Measurements from ENCODE around the gene NRAP.
A peak's percentile ranks its signal among the peaks of the same experiment; 100 is the strongest.

The NRAP gene

DNA sequence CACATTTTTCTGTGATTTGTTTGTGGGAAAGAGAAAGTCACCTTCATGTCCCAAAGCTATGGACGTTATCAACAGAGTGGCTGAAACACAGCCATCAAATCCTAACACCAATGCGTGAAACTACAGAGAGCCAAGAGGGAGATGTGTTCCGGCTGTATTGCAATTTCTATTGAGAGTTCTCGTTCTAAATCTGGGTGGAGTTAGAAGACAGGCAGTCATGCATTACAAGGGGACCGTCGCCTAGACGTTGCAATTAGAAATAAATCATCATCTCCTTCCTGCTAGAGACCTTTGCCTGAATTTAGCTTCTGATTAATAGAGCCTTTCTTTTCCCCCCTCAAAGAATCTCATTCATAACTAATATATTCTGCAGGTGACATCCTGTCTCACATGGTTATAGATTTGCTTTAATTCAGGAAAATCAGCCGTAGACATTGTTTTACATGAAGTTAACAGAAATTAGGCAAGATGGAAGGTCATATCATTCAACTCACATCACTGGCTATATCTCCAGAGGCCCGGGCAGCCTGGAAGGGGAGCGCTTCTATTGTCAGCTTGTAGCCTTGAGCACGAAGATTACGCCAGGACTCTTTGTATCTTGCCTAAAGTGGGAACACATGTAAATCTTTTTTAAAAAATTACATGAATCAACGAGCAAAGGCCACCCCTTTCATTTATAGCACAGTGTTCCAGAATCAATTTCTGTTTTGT, 58.4 kb downstream of the NRAP start:
- no peak for DNase-seq (ENCODE audit: low read depth)

DNA sequence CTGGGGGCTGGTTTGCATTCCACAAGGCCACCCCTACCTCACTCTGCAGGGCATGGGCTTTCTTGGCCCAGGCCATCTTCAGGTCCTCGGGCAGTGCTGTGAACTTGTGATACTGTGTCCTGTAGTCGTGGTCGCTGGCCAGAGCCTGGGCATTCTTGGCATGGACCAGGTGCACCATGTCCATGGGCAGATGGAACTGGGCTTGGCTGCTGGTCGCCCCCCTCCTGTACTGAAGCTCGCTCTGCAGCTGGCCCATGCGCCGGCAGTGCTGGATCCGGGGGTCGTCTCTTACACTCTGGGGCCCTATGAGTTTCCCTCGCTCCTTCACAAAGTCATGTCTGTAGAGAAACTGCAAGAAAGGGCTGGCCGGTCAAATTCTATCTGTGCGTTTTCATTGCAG, 59.3 kb downstream of the NRAP start:
- no peak for DNase-seq (ENCODE audit: low read depth)

DNA sequence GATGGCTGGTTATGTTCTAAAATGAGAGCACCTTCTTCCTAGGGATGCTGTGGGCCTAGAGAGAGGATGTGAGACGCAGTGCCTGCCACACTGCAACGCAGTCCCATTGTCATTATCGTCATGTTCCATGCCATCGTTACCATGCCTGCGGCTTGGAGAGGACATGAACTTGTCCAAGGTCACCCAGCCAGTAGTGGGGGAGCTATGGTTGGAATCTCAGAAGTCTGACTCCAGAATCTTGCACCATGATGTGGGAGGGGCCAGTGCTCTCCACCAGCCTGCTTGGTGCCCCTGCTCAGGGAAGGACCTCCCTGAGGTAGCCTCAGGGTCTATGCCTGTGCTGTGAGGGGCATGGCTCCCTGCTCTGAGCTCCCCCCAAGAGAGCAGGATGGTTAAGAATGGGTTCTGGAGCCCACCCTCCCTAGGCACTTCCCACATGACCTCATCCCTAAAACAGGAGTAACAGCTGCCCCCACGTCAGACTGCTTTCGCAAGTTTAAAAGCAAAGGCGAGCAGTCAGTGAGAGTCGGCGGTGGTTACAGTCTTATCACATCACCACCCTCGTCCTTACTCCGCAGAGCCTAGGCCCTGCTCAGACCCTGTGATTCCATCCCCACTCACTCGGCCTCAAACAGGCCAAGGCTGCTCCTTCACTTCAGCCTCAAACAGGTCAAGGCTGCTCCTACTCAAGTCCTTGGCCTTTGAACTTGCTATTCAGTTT, 60.6 kb downstream of the NRAP start:
- no peak for DNase-seq (ENCODE audit: low read depth)

DNA sequence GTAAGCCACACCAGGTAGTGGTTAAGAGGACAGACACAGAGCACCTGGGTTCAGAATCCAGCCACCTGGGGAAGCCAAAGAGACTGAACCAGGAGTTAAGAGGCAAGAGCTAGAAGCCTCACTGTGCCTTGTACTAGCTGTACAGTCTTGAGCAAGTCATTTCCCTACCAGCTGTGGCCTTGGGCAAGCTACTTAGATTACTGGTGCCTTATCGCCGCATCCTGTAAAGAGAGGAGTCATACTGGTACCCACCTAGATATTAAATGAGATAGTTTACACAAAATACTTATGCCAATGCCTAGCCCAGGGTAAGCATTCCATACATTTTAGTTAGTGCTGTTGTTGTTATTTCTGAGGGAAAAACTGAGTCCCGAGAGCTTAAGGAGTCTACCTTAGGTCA, 63.3 kb downstream of the NRAP start:
- DNase-seq (ENCODE audit: low read depth): no peak

DNA sequence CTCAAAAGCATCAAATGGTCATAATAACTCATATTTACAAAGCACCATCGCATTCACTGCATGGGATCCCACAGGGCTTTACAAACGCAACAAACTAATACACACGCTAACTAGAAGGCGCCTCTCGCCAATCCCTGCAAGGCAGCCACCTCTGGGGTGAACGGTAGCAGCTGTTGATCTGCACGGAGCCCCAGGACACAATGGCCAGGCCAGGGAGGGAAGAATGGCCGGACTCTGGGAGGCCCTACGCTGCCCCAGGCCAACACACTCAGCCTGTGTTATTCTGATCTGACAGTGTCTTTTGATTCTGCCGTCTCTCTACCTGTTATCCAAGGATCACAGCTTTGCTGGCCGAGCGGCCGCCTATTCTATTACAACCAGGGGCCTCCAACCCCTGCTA, 69.2 kb downstream of the NRAP start:
- DNase-seq (ENCODE audit: low read depth): no peak

DNA sequence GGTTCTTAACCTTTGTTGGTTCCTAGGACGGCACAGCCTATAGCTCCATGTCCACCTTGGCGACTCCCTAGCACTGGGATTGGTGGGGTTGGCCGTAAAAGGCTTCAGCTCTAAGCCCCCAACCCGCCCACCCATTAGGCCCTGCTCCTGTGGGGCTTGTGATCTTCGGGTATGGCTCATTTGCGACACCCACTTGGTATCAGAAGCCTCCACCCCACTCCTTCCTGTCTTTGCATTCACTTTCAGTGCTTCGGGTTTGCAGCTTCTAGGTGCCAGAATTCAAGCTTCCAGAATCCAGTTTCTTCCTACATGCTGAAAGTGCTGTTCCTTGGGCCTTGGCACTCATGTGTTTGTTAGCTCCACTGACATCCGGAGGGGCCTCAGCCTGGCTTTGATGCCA, 71.5 kb downstream of the NRAP start:
- DNase-seq (ENCODE audit: low read depth): no peak

DNA sequence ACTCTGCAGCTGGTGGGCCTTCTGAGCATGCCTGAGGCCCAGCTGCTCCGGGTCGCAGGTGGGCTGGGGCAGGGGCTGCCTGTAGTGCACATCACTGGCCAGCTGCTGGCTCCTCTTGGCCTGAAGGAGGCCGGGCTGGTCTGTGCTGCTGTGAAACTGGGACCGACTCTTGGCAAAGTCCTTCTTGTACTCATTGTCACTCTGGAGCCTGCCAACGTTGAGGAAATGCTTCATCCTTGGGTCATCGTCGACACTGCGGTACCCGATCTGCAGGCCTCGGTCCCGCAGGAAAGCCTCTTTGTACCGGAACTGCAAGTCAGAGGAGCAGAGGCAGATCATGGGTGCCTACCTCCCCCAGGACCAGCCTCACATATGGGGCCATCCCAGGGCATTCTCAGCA, 73.3 kb downstream of the NRAP start:
- DNase-seq (ENCODE audit: low read depth): no peak

DNA sequence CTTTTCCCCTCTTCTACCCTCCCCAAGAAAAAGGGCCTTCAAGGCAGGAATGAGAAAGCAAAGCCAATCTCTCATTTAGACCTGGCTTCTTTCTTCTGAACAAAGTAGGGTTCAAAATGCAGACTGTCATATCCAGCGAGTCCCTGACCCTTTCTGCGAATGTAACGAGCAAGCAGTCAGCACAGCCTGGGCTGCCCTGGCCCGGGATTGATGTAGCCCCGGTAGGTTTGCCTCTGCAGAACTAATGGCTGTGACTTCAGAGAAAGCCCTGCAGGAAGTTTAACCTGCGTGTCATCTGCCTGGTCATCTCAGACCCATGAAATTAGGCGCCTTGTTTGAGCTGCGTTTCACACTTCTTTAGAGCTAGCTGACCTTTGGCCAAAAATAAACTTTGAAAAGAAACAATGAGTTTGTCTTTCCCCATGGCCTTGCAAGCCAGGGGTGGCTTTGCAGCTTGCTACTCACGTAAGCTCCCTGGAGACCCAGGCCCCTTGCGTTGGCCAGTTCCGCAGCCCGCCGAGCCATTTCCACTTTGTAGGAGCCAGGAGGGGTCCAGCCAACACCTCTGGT, 74.6 kb downstream of the NRAP start:
- no peak for DNase-seq (ENCODE audit: low read depth)

DNA sequence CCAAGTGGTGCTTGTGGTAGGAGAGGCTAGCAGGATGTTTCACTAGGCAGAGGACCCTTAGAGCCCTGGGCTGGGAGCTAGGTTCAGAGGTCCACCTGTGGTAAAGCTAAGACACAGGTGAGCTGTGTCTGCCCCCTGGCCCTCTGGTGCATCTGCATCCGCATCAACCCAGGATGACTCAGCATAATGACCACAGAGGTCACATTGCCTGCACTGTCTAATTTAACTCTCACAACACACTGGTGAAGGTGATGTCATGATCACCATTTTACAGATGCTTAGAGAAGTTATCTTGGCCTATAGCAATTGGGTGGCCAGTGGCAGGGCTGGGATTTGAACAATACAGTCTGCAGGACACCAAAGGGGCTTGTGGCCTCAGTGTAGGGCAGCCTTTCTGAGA, 77.9 kb downstream of the NRAP start:
- DNase-seq (ENCODE audit: low read depth): peak; percentile 2

DNA sequence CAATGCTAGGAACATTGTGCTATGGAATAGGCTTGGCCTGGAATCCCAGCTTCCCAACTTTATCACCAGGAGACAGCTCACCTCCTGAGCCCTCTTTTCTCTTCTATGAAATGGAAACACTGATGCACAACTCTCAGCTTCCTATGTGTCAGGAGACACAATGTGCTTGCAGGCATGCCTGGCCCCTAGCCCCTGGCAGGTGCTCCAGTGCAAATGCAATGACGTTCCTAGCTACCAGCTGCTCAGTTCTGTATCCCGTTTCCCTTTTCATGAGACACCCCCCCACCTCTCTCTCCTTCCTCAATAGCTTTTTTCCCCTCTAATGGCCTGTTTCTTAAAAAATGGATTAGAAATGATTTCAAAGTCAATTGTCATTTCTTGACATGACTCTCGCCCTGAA, 80.3 kb downstream of the NRAP start:
- DNase-seq (ENCODE audit: low read depth): no peak

DNA sequence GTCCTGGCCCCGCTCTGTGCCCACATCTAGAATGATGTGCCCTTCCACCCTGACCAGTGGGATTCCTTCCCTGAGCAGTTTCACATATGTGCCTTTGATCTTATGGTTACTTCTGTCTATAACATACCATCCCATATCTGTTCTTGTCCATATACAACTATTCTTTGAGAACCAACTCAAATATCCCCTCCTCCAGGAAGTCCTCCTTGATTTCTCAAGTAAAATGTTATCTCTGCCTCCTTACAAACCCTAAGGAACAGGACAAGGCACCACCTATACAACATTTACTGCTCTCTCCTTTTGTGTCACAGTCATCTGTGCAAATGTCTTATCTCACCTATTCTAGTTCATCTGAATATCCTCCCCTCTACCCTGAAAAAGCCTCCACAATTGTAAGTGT, 82.7 kb downstream of the NRAP start:
- no peak for DNase-seq (ENCODE audit: low read depth)

DNA sequence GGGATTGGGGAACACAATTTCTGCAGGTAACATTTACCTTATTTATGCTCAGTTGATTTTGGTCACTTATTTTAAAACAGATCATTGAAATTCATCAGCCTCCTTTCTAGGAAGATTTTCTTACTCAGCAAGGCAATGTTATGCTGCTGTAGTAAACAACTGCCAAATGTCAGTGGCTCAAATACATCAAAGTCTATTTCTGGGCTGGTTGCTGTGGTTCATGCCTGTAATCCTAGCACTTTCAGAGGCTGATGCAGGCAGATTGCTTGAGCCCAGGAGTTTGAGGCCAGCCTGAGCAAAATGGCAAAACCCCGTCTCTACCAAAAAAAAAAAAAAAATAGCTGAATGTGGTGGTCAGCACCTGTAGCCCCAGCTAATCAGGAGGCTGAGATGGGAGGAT, 85.1 kb downstream of the NRAP start:
- no peak for DNase-seq (ENCODE audit: low read depth)

DNA sequence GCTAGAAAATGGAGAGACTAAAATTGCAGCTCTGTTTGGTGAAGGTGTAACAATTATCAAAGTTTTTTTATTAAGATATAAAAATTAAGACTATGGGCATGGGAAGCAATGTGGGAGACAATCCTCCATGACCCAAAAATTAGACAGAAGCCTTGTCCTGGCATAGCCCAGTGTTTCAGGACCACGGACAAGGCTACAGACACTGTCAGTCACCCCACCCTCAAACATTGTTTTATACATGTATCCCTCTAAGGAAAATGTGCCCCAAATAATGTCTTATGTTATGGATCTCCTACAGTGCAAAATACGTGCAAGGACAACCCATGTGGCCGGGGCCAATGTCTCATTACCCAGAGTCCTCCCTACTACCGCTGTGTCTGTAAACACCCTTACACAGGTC, 87.0 kb downstream of the NRAP start:
- DNase-seq (ENCODE audit: low read depth): peak; percentile 21

DNA sequence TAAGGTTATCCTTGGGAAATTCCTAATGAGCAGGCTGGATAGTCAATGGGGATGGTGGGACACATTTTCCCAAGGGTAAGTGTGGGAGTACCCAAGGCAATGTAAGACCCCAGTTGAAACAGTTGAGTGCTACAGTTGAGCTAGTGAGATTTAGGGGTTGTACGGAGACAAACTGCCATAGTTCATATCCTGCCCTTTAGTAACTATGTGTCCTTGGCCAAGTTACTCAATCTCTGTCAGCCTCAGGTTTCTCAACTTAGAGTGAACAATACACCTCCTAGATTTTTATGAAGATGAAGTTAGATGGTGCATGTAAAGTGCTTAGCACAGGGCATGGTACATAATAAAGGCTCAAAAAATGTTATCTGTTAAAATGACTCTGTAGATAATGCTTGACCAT, 90.5 kb downstream of the NRAP start:
- DNase-seq (ENCODE audit: low read depth): no peak

DNA sequence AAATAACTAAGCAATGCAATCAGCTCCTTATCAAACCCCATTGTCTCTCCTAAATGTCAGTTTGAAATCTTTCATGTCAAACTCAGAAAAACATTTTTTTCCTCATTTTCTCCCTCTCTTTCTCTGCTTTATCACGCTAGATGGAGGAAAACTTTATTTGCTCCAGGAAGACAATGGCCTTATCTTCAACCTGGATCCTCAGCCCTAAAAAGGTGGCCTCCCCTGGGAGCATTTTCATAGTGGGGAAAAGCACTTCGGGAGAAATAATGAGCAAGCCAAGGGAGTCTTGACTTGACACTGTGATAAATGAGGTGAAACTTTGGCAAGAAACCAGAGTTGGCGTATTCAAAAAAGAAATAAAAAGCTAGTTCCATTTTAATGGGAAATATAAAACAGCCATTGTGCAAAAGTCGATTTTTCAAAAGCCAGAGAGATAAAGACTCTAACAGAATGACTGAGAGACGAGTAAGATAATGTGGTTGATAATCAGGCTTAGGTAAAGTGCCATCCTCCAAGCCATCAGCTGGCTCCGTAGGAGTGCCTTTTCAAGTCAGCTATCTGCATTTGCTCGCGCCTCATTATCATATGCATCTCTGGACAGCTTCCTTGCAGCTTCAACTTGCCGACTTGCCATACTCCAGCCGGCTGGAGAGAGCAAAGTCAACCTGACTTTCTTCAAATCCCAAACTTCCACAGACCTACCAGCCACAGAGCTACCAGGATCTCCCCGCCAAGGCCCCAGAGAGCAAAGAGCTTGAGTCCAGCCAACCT, 91.1 kb downstream of the NRAP start:
- no peak for DNase-seq (ENCODE audit: low read depth)

DNA sequence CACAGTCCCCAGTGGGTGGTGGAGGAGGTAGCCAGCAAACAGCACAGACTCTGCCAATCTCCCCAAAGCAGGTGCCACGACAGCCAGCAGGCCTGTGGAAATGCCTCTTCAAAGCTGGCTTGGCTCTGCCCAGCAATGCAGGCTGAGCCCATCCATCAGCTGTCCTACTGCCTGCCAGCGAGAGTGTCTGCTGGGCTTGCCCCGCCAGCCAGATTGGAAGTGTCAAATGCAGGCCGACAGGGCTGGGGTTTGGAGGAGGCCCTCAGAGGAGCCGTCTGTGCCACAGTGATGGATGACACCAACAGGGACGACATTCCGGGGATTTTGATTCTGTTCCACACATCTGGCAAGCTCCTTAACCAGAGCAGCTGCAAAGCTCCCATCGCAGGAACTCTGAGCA, 94.3 kb downstream of the NRAP start:
- DNase-seq (ENCODE audit: low read depth): no peak

DNA sequence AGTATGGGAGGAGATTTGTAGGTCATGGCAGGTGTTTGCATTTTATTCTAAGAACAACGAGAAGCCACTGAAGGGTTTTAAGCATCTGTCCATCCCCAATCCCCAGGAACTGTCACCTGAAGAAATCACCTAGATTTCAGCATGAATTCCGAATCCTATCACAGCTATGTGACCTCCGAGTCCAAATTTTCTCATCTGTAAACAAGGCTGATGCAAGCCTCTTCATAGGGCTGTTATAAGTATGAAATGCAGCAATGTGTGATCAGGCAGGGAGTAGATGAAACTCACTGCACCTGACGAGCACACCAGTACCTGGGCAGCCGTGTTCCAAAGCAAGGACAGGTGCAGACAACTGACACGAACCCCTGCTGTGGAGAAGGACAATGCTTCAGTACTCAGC, 97.0 kb downstream of the NRAP start:
- DNase-seq (ENCODE audit: low read depth): no peak

DNA sequence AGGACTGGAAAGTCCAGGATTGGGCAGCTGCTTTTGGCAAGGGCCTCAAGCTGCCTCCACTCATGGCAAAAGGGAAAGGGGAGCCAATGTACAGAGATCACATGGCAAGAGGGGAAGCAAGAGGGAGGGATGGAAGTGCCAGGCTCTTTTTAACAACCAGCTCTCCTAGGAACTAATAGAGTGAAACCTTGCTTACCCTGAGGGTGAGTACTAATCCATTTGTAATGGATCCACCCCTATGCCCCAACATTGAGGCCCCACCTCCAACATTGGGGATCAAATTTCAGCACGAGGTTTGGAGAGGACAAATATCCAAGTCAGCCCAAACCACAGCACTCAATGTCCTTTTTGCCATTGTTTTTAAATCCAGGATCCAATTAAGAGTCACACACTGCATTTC, 98.5 kb downstream of the NRAP start:
- DNase-seq (ENCODE audit: low read depth): no peak

DNA sequence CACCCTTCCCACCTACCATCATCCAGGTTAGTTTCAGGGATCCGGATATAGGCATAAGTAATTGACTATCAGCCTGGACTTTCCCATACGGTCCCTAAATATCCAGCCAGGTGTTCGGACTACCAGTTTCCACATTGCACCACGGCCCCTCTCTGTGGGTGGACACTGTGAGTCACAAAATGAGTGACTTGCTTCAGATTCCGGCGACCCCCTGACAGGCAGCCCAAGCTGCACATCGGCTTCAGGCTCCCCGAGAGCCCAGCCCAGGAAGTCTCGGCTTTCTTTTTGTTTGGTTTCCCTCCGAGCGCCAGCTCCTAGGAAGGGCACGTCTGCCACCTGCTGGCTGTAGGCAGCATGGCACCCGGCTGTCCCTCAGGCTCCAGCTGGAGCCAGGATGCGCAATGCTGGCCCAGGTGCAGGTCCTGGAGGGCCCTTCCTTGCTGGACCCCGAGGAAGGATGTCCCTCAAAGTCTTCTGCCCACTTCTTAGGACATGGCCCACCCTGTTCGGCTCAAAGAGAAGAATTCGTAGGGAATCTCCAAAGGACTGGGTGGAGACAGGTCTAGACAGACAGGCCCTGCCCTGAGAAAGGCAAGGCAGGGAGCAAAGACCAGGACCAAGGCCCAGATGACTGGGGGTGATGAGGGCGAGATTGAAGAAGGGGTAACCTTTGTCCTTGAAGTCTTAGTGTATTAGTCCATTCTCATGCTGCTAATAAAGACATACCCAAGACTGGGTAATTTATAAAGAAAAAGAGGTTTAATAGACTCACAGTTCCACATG, 100.3 kb downstream of the NRAP start:
- DNase-seq (ENCODE audit: low read depth): peak; percentile 76

DNA sequence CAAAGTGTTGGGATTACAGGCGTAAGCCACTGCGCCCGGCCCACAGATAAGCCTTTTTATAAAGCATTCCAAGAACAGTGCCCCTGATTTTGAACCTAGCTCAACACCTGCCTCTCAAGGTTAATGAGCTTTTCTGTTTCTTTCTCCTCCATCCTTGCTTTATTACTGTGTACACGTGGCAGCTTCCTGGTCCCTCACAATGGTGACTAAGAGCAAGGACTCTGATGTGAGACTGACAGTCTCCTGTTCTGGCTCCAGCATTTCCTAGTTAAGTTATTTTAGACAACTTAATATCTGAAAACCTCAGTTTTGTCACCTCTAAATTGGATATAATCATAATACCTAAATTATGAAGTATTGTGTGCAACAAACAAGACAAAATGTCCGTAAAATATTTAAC, 101.1 kb downstream of the NRAP start:
- no peak for DNase-seq (ENCODE audit: low read depth)

DNA sequence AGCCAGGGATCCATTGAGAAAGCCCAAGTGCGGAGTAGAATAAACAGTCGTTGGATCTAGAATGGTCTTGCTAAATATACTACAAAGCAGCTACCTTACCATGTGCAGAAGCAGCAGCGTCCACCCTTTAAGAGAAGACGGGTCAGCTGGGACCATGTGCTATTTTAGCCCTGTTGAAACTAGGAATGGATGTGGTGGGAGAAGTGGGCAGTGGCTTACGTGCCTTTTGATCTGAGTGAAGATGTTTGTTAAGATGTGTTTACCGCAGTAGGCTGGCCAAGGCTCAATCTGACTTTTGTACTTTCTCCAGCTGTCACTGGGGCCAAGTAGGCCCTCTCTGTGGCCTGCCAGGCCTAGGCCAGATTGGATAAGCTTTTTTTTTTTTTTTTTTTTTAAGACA, 101.8 kb downstream of the NRAP start:
- DNase-seq (ENCODE audit: low read depth): no peak

DNA sequence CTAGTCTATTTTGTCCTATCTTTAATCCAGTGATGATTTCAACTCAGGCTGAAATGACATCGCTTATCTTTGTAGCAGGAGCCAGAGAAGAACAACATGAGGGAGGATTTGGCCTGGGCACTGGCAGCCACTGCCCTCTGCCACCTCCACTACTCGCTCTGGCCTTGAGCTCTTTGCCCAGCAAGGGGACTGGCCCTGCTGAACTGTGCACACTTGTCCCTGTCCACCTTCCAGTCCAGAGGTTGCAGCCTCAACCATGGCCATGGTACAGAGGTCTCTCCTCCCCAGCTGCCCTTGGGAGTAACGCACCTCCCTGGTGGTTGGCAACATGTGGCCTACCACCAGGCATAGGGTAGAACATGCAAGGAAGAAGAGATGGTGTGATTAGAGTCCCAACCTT, 102.6 kb downstream of the NRAP start:
- DNase-seq (ENCODE audit: low read depth): no peak

Data from ELR (cell line).